Stimulated activated CD8-positive, alpha-beta memory T cell treated with anti-CD3 and anti-CD28 coated beads, Interleukin-15, amount 100 ng/mL, for 1 hour (primary cell): ENCODE results near the gene KIAA0232.
"Not testable (repeated sequence)": the region's sequence is repeated elsewhere in the genome, so short reads cannot be mapped to it uniquely, and the experiment has no call there.

ENCODE experiments used
- DNase-seq: peaks from one replicate; pipeline ENCODE4 v3.0.0-alpha.2; 2020; ENCODE audit warnings: low read depth

KIAA0232 gene

GRCh38 chr4:6902318-6903042, 120.0 kb downstream of the KIAA0232 start:
- no peak for DNase-seq

GRCh38 chr4:6905516-6906445, 123.3 kb downstream of the KIAA0232 start:
- DNase-seq, result no peak

- not testable (repeated sequence) for DNase-seq
Observed at GRCh38 chr4:6906486-6906885, 124.0 kb downstream of the KIAA0232 start.

GRCh38 chr4:6907658-6908191, 125.2 kb downstream of the KIAA0232 start:
- no peak for DNase-seq

- DNase-seq, result no peak
Observed at GRCh38 chr4:6908432-6909112, 126.0 kb downstream of the KIAA0232 start.

- peak; percentile 70 for DNase-seq
Observed at GRCh38 chr4:6909113-6909969, 126.8 kb downstream of the KIAA0232 start, which contains the start of gene TBC1D14. TSS of gene TBC1D14 (plus strand) at chr4:6909826. CDS start at chr4:6923390, 13,564 bp downstream.

GRCh38 chr4:6909970-6910339, 127.4 kb downstream of the KIAA0232 start:
- no peak for DNase-seq

- no peak for DNase-seq
Observed at GRCh38 chr4:6910340-6910959, 127.9 kb downstream of the KIAA0232 start.

- DNase-seq, result no peak
Observed at GRCh38 chr4:6910960-6911874, 128.7 kb downstream of the KIAA0232 start.

GRCh38 chr4:6911917-6912316, 129.4 kb downstream of the KIAA0232 start:
- DNase-seq, result not testable (repeated sequence)

GRCh38 chr4:6912441-6912840, 129.9 kb downstream of the KIAA0232 start:
- DNase-seq, result no peak

GRCh38 chr4:6913350-6913905, 130.9 kb downstream of the KIAA0232 start:
- DNase-seq, result no peak

GRCh38 chr4:6914448-6914847, 131.9 kb downstream of the KIAA0232 start:
- no peak for DNase-seq

GRCh38 chr4:6915041-6916005, 132.8 kb downstream of the KIAA0232 start:
- DNase-seq, result no peak

- DNase-seq, result no peak
Observed at GRCh38 chr4:6916069-6916586, 133.6 kb downstream of the KIAA0232 start.

- DNase-seq, result peak; percentile 35
Observed at GRCh38 chr4:6916587-6917460, 134.3 kb downstream of the KIAA0232 start.
